ENCODE data around the gene TBX2. TPM values are rescaled to one million over a fixed set of nuclear protein-coding genes. Genes with fewer than 3 reads are reported as not detected.

Gene TBX2
- total RNA-seq, 2 experiments from 2014 or later: not detected

DNA sequence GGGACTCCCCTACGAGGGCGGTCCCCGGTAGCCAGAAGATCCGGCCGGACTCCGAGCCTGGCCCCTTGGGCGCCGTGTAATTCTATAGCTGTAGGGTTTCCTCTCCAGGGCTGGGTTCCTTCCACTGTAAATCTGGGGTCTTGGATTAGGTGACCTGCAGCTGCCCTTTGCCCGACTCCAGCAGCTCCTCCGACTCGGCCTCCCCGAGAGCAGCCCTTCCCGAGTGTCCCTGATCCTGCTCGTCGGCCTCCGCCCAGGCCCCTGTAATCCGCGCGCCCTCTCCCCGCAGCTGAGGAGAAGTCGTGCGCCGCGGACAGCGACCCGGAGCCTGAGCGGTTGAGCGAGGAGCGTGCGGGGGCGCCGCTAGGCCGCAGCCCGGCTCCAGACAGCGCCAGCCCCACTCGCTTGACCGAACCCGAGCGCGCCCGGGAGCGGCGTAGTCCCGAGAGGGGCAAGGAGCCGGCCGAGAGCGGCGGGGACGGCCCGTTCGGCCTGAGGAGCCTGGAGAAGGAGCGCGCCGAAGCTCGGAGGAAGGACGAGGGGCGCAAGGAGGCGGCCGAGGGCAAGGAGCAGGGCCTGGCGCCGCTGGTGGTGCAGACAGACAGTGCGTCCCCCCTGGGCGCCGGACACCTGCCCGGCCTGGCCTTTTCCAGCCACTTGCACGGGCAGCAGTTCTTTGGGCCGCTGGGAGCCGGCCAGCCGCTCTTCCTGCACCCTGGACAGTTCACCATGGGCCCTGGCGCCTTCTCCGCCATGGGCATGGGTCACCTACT, 5.5 kb downstream of the TBX2 start:
- H3K27me3 Mint-ChIP-seq: peaks cover 73% of the 10 kb centered on the region
- TF ChIP-seq, protein P1, sequence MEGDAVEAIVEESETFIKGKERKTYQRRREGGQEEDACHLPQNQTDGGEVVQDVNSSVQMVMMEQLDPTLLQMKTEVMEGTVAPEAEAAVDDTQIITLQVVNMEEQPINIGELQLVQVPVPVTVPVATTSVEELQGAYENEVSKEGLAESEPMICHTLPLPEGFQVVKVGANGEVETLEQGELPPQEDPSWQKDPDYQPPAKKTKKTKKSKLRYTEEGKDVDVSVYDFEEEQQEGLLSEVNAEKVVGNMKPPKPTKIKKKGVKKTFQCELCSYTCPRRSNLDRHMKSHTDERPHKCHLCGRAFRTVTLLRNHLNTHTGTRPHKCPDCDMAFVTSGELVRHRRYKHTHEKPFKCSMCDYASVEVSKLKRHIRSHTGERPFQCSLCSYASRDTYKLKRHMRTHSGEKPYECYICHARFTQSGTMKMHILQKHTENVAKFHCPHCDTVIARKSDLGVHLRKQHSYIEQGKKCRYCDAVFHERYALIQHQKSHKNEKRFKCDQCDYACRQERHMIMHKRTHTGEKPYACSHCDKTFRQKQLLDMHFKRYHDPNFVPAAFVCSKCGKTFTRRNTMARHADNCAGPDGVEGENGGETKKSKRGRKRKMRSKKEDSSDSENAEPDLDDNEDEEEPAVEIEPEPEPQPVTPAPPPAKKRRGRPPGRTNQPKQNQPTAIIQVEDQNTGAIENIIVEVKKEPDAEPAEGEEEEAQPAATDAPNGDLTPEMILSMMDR (IDR thresholded peaks at IDR 0.05): no peak
- intact Hi-C loops (cut with micrococcal nuclease): loop anchor here (5.0 kb wide), 1 partner anchor 47 kb away; the partner anchor contains the start of gene TBX4
- CTCF ChIA-PET: interaction anchor here (1.2 to 3.8 kb wide), 3 partner anchors 8 to 14 kb away, joined by 3 to 16 read pairs (median 3); no protein-coding TSS in a partner anchor
- peak overlapping the region; percentile 31 for H3K4me3 Mint-ChIP-seq
- POLR2A ChIA-PET: interaction anchor here (0.5 to 0.9 kb wide), 2 partner anchors 10 to 254 kb away, joined by 3 to 4 read pairs; no protein-coding TSS in a partner anchor
- H3K27ac Mint-ChIP-seq: no peak overlapping the region
- ATAC-seq (no peak), DNase-seq (no peak)
- H3K36me3 Mint-ChIP-seq (ENCODE audit: low read depth): no peaks in the 10 kb centered on the region
- peaks cover 36% of the 10 kb centered on the region for H3K4me1 Mint-ChIP-seq (ENCODE audit: low read depth)
- no peaks in the 10 kb centered on the region for H3K9me3 Mint-ChIP-seq

DNA sequence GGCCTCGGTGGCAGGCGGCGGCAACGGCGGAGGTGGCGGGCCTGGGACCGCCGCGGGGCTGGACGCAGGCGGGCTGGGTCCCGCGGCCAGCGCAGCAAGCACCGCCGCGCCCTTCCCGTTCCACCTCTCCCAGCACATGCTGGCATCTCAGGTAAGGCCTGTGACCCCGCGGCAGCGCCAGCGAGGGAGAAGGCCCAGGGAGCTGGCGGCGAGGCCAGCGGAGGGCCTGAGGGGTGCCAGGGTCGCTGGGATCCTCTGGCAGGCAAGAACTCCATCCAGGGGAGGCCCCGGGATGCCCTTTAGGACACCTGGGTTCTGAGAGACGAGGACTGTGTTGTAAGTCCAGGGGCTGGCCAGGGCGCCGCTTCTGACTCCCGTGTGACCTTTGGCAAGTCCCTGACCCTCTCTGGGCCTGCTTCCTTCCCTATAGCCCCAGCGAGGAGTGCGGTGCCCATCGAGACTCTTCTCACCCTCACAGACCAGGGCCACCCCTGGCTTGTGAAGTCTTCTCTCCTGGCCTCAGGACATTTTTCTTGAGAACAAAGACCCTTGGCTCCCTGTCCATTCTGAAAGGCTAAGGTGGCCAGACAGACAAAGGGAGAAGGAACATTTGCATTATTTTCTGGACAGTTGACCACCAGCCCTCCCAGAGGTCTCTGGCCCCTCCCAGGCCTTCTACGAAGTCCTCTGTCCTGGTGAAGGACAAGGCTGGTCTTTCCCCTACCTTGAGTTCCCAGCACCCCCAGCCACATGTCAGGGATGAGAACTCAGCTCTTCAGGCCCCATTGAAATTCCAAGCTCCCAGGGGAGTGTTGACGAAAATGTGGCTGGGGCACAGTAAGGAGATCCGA, 6.3 kb downstream of the TBX2 start:
- Mint-ChIP-seq H3K4me3 (no peak overlapping the region), H3K4me1 (ENCODE audit: low read depth) (peaks cover 39% of the 10 kb centered on the region), H3K9me3 (no peaks in the 10 kb centered on the region), H3K27ac (no peak overlapping the region), H3K36me3 (ENCODE audit: low read depth) (no peaks in the 10 kb centered on the region), H3K27me3 (peaks cover 76% of the 10 kb centered on the region)
- intact Hi-C loops (cut with micrococcal nuclease): no loop called here
- CTCF ChIA-PET: interaction anchor here (1.4 kb wide), 1 partner anchor 12 kb away, joined by 3 read pairs; no protein-coding TSS in a partner anchor
- no peak for ATAC-seq
- TF ChIP-seq, protein P1 (IDR thresholded peaks at IDR 0.05): no peak
- POLR2A ChIA-PET: interaction anchor here (0.5 kb wide), 1 partner anchor 253 kb away, joined by 4 read pairs; no protein-coding TSS in a partner anchor
- DNase-seq: no peak

DNA sequence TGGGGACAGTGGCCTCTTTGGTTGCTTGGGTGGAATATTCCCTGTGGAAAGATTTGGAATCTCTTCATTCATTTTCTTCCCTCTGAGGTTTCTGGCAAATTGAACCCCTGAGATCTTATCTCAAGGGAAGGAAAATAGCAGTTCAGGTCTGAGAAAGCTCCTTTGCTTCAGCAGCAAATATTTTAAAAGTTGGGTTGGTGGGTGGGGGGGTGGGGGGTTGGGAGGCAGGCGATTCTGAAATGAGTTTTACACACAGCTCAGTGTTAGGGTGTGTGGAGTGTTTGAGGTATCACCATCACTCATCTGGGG, 6.8 kb downstream of the TBX2 start:
- ATAC-seq: no peak
- peaks cover 36% of the 10 kb centered on the region for H3K4me1 Mint-ChIP-seq (ENCODE audit: low read depth)
- no peaks in the 10 kb centered on the region for H3K36me3 Mint-ChIP-seq (ENCODE audit: low read depth)
- peaks cover 71% of the 10 kb centered on the region for H3K27me3 Mint-ChIP-seq
- H3K4me3 Mint-ChIP-seq: no peak overlapping the region
- ChIA-PET POLR2A (no interaction called here), CTCF (no interaction called here)
- intact Hi-C loops (cut with micrococcal nuclease): no loop called here
- H3K9me3 Mint-ChIP-seq: no peaks in the 10 kb centered on the region
- TF ChIP-seq, protein P1 (IDR thresholded peaks at IDR 0.05): no peak
- no peak for DNase-seq
- H3K27ac Mint-ChIP-seq: no peak overlapping the region

DNA sequence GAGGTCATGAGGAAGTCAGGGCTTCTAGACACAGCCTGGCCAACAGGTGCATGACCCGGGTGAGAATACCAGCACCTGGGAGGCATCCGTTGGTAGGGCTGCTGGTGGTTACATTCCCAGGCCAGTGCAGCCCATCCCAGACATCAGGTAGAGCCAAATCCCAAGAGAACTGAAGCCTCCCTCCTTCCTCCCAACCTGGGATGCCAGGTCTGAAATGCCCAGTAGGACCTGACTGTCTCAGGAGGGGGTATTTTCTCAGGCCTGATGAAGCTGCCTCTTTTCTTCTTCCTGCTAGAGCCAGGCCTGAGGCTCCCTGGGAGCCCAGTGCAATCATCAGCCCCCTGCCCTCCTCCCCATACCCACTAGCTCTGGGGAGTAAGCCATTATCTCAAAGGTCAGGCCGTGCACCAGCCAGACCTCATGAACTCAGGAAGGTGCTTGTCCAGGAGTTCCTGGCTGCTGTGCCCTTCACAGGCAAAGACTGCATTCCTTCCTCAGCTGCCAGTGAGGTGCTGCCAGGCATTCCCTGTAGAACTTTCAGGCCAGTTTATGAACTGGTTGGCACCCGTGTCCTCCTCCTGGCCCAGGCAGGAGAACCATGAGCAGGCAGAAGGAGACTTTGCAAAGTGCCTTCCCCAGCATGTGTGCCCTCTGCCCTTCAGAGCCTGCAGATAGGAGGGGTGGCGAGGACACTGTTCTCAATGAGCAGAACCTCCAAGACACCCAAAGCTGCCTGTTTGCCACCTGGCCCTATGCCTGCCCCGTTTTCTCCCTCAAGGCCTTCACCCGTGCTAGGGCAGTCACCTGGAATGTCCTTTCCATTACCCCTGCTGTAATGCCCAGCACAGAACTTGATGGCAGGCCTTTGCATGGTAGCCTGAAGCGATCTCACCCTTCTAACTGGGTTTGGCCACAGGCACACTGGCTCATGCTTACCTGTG, 7.6 kb downstream of the TBX2 start:
- ChIA-PET POLR2A (no interaction called here), CTCF (interaction anchor here (0.9 kb wide), 1 partner anchor 17 kb away, joined by 3 read pairs; no protein-coding TSS in a partner anchor)
- H3K4me3 Mint-ChIP-seq: no peak overlapping the region
- H3K36me3 Mint-ChIP-seq (ENCODE audit: low read depth): no peaks in the 10 kb centered on the region
- peaks cover 64% of the 10 kb centered on the region for H3K27me3 Mint-ChIP-seq
- ATAC-seq (no peak), DNase-seq (no peak)
- peaks cover 36% of the 10 kb centered on the region for H3K4me1 Mint-ChIP-seq (ENCODE audit: low read depth)
- H3K9me3 Mint-ChIP-seq: no peaks in the 10 kb centered on the region
- H3K27ac Mint-ChIP-seq: no peak overlapping the region
- TF ChIP-seq, protein P1 (IDR thresholded peaks at IDR 0.05): no peak
- intact Hi-C loops (cut with micrococcal nuclease): no loop called here

All from activated CD8-positive, alpha-beta T cell treated with anti-CD3 and anti-CD28 coated beads for 36 hours (primary cell).